HG03378 (cell line): ENCODE measurements around the gene GPR157.

Experiments
- ATAC-seq: cut with Tn5 transposase; IDR thresholded peaks from one replicate; pipeline ENCODE4 v1.9.1; 2021; ENCODE audit warnings: mild to moderate bottlenecking, moderate library complexity; ENCODE audit not compliant: unreplicated experiment

GPR157 gene

GRCh38 chr1:9093581-9093980 is 35.3 kb downstream of the GPR157 start:
- ATAC-seq, result no peak

DNA sequence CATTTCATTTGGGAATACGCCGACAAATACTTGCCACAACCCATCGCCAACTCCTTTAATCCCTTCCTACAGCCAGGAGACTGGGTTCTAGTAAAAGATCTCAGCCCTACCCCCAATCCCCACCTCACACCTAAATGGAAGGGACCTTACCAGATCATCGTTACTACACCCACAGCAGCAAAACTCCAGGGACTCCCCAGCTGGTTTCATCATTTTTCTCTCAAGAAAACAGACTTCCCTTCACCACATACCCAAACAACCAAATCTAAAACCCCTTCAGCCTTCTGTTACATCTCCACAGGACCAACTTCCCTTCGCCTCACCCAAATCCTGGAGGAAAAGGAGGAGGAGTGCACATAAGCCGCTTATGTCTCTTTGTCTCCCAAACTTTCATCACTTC is 35.8 kb downstream of the GPR157 start:
- no peak for ATAC-seq

GRCh38 chr1:9088807-9089206 is 40.1 kb downstream of the GPR157 start:
- no peak for ATAC-seq

DNA sequence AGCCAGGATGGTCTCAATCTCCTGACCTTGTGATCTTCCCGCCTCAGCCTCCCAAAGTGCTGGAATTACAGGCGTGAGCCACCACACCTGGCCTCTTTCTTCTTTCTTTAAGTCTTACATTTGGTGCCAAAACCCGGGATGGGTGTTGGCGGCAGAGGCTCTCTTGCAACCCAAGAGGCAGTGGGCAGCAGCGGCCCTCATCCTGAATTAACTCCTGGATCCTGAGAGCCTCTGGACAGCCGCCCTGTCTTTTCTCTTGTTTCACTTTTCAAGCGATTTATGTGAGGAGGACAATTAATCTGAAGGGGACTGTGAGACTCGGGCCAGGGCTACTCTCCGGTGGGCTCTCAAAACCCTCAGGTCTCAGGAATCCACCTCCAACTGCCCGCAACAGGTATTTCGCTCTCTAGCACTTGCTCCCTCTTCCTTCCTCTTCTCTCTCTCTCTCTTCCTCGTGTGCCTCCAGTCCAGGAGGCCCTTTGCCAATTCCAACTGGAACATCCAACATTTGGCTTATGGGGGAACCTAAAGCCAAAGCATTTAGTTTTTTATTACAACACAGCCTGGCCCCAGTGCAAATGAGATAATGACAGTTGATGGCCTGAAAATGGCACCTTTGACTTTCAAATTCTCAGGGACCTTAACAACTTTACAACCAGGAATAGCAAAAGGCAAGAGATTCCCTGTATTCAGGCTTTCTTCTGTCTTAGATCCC is 41.3 kb downstream of the GPR157 start:
- ATAC-seq, result no peak

GRCh38 chr1:9086796-9087195 is 42.1 kb downstream of the GPR157 start:
- ATAC-seq, result no peak

DNA sequence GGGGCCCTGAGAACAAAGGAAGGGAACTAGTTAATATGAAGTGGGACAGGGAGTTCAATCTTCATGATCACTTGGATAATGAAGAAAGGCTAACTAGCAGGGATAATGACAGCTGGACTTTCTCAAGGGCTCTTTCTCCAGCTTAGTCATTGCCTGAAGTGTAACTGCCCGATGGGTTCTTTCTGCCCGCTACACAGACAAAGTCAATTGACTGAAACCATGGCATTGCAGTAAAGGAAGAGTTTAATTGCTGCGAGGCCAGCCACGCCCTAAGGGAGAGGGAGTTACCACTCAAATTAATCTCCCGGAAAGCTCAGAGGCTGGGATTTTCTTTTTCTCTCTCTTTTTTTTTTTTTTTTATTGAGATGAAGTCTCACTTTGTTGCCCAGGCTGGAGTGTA is 42.9 kb downstream of the GPR157 start:
- no peak for ATAC-seq

GRCh38 chr1:9085306-9085940 is 43.5 kb downstream of the GPR157 start:
- no peak for ATAC-seq

- ATAC-seq, result no peak
Measured at GRCh38 chr1:9084906-9085305, 44.0 kb downstream of the GPR157 start.

DNA sequence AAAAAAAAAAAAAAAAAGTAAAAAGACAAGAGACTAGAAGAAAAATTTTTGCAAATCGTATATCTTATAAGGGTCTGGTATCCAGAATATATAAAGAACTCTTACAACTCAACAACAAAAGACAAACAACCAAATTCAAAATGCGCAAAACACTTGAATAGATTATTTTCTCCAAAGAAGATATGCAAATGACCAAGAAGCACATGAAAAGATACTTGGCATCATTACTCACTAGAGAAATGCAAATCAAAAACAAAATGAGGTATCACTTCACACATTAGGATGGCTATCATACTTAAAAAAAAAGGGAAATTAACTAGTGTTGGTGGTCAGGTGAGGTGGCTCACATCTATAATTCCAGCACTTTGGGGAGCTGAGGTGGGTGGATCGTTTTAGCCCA is 47.4 kb downstream of the GPR157 start:
- no peak for ATAC-seq

GRCh38 chr1:9080705-9081291 is 48.1 kb downstream of the GPR157 start:
- ATAC-seq, result no peak

DNA sequence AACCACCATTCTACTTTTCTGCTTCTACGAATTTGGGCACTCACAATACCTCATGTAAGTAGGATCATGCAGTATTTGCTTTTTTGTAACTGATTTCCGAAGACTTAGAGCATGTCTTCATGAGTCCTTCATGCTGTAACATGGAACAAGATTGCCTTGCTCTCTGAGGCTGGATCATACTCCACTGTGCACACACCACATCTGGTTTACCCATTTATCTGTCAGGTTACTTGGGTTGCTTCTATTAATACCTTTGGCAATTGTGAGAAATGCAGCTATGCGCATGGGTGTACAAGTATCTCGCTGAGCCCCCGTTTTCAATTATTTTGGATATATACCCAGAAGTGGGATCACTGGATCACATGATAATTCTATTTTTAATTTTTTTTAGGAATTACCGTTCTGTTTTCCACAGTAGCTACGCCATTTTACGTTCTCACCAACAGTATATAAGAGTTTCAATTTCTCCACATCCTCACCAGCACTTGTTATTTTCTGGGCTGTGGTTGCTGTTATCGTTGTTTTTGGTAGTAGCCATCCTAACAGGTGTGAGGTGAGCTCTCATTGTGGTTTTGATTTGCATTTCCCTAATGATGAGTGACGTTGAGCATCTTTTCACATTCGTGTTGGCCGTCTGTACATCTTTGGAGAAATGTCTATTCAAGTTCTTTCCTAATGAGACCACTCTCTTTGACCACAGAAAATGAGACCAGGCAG is 48.8 kb downstream of the GPR157 start:
- no peak for ATAC-seq

GRCh38 chr1:9078752-9079500 is 50.0 kb downstream of the GPR157 start:
- ATAC-seq, result no peak

DNA sequence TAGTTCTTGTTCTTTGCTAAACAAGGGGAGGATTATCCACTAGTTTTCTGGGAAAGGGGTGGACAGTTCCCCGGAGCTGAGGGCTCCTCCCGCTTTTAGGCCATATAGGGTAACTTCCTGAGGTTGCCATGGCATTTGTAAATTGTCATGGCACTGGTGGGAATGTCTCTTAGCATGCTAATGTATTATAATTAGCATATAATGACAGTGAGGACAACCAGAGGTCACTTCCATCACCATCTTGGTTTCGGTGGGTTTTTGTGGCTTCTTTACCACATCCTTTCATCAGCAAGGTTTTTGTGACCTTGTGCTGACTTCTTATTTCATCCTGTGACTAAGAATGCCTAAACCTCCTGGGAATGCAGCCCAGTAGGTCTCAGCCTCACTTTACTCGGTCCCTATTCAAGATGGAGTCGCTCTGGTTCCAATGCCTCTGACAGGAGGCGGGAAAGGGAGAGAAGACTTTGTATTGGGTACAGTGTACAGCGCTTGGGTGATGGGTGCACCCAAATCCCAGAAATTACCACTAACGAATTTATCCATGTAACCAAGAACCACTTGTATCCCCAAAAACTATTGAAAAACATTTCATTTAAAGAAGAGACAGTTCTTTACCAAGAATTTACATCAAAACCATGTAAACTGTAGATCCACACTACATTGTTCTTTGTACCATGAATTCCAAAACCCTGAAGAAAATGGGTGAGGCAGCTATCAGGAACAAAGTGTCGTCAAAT is 50.7 kb downstream of the GPR157 start:
- ATAC-seq, result no peak

GRCh38 chr1:9075022-9075421 is 53.9 kb downstream of the GPR157 start:
- ATAC-seq, result no peak

DNA sequence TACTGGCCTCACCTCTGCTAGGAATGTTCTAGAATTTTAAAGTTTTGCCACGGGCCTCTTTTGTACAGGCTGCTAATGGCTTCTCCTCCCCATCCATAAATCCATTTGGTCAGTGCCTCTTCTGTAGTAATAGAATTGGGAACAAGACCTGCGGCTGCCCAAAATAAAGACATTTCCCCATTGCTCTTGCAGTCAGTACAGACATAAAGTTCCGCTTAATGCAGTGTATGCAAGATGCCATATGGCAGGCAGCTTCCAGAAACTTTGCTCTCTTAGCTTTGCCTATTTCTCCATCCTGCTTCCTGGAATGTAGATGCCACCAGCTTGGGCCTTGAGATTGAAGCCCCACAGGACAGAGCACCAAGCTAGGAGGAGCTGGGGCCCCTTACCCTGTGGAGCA is 55.8 kb downstream of the GPR157 start:
- ATAC-seq, result no peak

GRCh38 chr1:9071554-9072235 is 57.2 kb downstream of the GPR157 start:
- no peak for ATAC-seq

DNA sequence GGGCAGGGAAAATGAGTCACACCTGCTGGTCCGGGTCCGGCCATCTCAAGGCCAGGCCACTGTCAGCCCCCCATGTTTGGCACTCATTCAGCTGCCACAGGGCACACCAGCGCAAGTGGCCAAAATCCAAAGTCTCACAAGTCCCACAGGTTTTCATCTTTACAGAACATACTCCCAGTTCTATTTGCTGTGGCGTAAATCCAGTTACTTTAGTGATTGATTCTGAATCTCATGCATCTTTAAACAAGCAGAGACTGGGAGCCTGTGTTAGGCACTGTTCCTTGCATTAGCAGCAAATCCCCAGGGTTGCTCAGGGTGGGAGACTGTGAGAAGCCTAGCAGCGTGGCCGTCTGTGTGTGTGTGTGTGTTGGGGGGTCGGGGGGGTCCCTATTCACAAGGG is 58.4 kb downstream of the GPR157 start:
- no peak for ATAC-seq

- ATAC-seq, result peak; percentile 92
Measured at GRCh38 chr1:9069326-9070100, 59.4 kb downstream of the GPR157 start, which contains the start of gene SLC2A5. SLC2A5 (minus strand) TSS chr1:9069635; CDS start chr1:9069536, 99 bp downstream.

GRCh38 chr1:9068981-9069325 is 59.9 kb downstream of the GPR157 start:
- no peak for ATAC-seq
